Liver (tissue), 3 donors: ENCODE measurements around the gene GRIP1.

Experiments used
- EGR1 ChIP-seq, 2 donors: IDR thresholded peaks; 2 replicates each; pipeline ENCODE4 v1.6.1; 2016 to 2018; ENCODE audit warnings: antibody characterized with exemption in 2 of 2, low read depth in 2 of 2
- FOXA1 ChIP-seq: IDR thresholded peaks from 2 replicates; pipeline ENCODE4 v1.6.1; 2016; ENCODE audit warnings: antibody characterized with exemption
- GABPA ChIP-seq, 2 donors: IDR thresholded peaks in 1 of 2; conservative IDR thresholded peaks in 1 of 2; 2 replicates each; pipeline ENCODE4 v1.6.1; 2016; ENCODE audit warnings: antibody characterized with exemption in 2 of 2, mild to moderate bottlenecking in 1 of 2, moderate library complexity in 1 of 2
- JUND ChIP-seq, 2 donors: IDR thresholded peaks; 2 replicates each; pipeline ENCODE4 v1.6.1; 2016; ENCODE audit warnings: antibody characterized with exemption in 2 of 2
- RAD21 ChIP-seq, 2 donors: IDR thresholded peaks; 2 replicates each; pipeline ENCODE4 v1.6.1; 2016; ENCODE audit warnings: antibody characterized with exemption in 2 of 2, mild to moderate bottlenecking in 2 of 2
- RXRA ChIP-seq, 2 donors: IDR thresholded peaks; 2 replicates each; pipeline ENCODE4 v1.6.1; 2017 to 2018; ENCODE audit warnings: antibody characterized with exemption in 2 of 2, mild to moderate bottlenecking in 1 of 2
- SP1 ChIP-seq: IDR thresholded peaks from 2 replicates; pipeline ENCODE4 v1.6.1; 2018; ENCODE audit warnings: antibody characterized with exemption, mild to moderate bottlenecking
- TAF1 ChIP-seq: conservative IDR thresholded peaks from 2 replicates; pipeline ENCODE4 v1.6.1; 2016; ENCODE audit warnings: antibody characterized with exemption, mild to moderate bottlenecking
- YY1 ChIP-seq: IDR thresholded peaks from 2 replicates; pipeline ENCODE4 v1.6.1; 2016; ENCODE audit warnings: antibody characterized with exemption, mild to moderate bottlenecking
- TF ChIP-seq, protein P1 (sequence below): fragments of 150-350 bp; IDR thresholded peaks from 2 replicates; pipeline ENCODE4 v1.5.1; 2017; ENCODE audit warnings: improper control_type of control experiment, low read depth, low read length; ENCODE audit not compliant: missing input control
- TF ChIP-seq, protein P2 (sequence below): IDR thresholded peaks from 2 replicates; pipeline ENCODE4 v1.6.1; 2016; ENCODE audit warnings: antibody characterized with exemption
- TF ChIP-seq, protein P3 (sequence below): IDR thresholded peaks from 2 replicates; pipeline ENCODE4 v1.6.1; 2016; ENCODE audit warnings: antibody characterized with exemption, mild to moderate bottlenecking
- donor health status: healthy.
- donor health status: healthy.

DNA sequence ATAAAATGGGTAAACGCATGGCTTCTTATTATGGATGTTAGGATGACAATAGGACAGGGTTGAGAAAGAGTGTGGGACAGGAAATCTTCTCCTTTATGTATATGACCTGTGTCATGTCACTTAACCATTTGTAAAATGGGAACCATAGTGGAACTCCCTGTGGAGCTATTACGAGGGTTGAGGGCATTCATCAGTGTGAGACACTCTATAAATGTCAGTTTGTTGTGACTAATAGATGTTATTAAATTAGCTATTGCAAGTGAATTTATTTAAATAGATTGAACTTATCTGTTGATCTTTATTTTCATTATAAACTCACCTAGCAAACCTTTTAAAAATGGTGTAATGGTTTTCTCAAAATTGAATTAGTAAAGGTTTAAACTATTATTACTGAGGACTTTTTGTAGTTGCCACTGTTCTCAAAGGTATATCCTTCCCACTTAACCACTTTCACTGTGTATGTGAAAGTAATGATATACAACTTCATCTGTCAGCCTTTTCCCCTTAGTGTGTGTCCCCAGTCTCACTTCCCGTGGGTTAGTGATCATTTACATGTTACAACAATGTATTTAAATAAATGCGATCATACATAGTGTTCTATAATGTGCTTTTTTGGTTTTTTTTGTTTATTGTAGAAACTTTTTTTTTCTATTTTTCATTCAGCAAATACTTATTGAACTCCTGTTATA lies 359.5 kb downstream of the GRIP1 start:
- TF ChIP-seq SP1: no peak
- no peak for TF ChIP-seq TAF1
- TF ChIP-seq, protein P1, sequence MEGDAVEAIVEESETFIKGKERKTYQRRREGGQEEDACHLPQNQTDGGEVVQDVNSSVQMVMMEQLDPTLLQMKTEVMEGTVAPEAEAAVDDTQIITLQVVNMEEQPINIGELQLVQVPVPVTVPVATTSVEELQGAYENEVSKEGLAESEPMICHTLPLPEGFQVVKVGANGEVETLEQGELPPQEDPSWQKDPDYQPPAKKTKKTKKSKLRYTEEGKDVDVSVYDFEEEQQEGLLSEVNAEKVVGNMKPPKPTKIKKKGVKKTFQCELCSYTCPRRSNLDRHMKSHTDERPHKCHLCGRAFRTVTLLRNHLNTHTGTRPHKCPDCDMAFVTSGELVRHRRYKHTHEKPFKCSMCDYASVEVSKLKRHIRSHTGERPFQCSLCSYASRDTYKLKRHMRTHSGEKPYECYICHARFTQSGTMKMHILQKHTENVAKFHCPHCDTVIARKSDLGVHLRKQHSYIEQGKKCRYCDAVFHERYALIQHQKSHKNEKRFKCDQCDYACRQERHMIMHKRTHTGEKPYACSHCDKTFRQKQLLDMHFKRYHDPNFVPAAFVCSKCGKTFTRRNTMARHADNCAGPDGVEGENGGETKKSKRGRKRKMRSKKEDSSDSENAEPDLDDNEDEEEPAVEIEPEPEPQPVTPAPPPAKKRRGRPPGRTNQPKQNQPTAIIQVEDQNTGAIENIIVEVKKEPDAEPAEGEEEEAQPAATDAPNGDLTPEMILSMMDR: no peak
- TF ChIP-seq, protein P2, sequence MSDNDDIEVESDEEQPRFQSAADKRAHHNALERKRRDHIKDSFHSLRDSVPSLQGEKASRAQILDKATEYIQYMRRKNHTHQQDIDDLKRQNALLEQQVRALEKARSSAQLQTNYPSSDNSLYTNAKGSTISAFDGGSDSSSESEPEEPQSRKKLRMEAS: no peak
- TF ChIP-seq RAD21 (IDR thresholded peaks at IDR 0.05): no peak
- TF ChIP-seq YY1: no peak
- TF ChIP-seq RXRA (IDR thresholded peaks at IDR 0.05): no peak
- TF ChIP-seq FOXA1: no peak
- TF ChIP-seq, protein P3, sequence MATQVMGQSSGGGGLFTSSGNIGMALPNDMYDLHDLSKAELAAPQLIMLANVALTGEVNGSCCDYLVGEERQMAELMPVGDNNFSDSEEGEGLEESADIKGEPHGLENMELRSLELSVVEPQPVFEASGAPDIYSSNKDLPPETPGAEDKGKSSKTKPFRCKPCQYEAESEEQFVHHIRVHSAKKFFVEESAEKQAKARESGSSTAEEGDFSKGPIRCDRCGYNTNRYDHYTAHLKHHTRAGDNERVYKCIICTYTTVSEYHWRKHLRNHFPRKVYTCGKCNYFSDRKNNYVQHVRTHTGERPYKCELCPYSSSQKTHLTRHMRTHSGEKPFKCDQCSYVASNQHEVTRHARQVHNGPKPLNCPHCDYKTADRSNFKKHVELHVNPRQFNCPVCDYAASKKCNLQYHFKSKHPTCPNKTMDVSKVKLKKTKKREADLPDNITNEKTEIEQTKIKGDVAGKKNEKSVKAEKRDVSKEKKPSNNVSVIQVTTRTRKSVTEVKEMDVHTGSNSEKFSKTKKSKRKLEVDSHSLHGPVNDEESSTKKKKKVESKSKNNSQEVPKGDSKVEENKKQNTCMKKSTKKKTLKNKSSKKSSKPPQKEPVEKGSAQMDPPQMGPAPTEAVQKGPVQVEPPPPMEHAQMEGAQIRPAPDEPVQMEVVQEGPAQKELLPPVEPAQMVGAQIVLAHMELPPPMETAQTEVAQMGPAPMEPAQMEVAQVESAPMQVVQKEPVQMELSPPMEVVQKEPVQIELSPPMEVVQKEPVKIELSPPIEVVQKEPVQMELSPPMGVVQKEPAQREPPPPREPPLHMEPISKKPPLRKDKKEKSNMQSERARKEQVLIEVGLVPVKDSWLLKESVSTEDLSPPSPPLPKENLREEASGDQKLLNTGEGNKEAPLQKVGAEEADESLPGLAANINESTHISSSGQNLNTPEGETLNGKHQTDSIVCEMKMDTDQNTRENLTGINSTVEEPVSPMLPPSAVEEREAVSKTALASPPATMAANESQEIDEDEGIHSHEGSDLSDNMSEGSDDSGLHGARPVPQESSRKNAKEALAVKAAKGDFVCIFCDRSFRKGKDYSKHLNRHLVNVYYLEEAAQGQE: no peak
- TF ChIP-seq GABPA (IDR thresholded peaks at IDR 0.05 in 1 of 2, conservative IDR thresholded peaks at IDR 0.05 in 1 of 2): no peak
- TF ChIP-seq EGR1 (IDR thresholded peaks at IDR 0.05; ENCODE audit: low read depth in 2 of 2): no peak
- no peak for TF ChIP-seq JUND (IDR thresholded peaks at IDR 0.05)
